ENCODE data around the gene NOS1AP.

The NOS1AP gene

DNA sequence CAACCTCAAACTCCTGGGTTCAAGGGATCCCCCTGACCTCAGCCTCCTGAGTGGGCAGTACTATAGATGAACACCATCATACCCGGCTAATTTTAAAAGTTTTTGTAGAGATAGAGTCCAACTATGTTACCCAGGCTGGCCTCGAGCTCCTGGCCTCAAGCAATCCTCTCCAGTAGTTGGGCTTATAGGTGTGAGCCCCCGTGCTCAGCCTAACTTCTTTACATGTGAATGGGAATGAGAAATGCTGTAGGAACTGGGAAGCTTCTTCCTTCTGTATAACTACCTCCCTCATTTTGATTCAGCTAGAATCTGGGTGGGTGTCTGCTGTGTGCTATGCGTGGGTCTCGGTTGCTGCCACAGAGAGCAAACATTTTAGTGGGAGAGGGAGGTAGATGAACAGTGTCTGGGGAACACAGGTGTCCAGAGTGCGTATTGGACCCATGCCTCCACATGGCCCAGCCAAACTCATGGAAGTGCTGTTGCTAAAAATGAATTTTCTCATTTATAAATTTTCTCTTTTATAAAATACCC, 150.6 kb downstream of the NOS1AP start:
- Mint-ChIP-seq H3K9me3 (no peaks in the 10 kb centered on the region), H3K36me3 (ENCODE audit: low read depth) (no peaks in the 10 kb centered on the region), H3K4me1 (no peaks in the 10 kb centered on the region), H3K27ac (no peak overlapping the region), H3K27me3 (peaks cover 19% of the 10 kb centered on the region), H3K4me3 (no peak overlapping the region)
- DNase-seq (no peak), ATAC-seq (no peak)

DNA sequence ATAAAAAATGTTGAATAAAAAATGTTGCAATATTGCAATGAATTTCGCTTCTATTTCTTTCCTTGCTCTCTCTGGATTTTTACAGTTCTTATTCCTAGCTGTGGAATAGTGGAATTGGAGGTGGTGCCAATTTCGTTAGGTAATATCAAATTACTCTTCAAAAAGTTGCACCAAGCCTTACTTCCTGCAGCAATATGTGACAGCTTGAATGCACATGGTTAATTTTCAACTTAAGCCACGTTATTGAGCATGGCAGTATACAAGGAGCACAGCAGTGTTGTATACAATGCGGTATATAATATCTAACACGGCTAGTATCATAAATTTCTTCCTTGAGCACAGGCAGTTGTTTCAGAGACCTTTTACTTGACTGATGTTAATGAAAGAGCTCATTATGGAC, 152.5 kb downstream of the NOS1AP start:
- Mint-ChIP-seq H3K27ac (no peak overlapping the region), H3K9me3 (no peaks in the 10 kb centered on the region), H3K27me3 (peaks cover 16% of the 10 kb centered on the region), H3K4me1 (no peaks in the 10 kb centered on the region), H3K36me3 (ENCODE audit: low read depth) (no peaks in the 10 kb centered on the region), H3K4me3 (no peak overlapping the region)
- no peak for ATAC-seq
- no peak for DNase-seq

DNA sequence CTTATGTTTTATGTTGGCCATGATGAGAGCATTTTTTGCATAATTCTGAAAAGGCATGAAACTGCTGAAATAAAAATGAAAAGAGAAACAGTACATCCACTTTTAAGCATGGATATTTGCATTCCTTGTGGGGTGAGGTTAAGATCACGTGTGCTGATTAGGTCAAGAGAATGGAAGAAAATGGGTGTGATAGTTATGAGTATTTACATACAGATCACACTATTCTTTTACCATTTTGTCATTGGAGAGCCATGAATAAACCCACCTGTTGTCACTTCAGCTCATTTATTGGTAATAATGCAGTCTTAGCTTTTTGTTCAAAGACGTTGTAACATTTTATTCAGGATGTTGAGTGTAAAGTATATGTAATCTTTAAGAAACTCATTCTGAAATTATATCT, 153.2 kb downstream of the NOS1AP start:
- Mint-ChIP-seq H3K27me3 (peaks cover 16% of the 10 kb centered on the region), H3K4me3 (no peak overlapping the region), H3K27ac (no peak overlapping the region), H3K36me3 (ENCODE audit: low read depth) (no peaks in the 10 kb centered on the region), H3K9me3 (no peaks in the 10 kb centered on the region), H3K4me1 (no peaks in the 10 kb centered on the region)
- DNase-seq (no peak), ATAC-seq (no peak)

DNA sequence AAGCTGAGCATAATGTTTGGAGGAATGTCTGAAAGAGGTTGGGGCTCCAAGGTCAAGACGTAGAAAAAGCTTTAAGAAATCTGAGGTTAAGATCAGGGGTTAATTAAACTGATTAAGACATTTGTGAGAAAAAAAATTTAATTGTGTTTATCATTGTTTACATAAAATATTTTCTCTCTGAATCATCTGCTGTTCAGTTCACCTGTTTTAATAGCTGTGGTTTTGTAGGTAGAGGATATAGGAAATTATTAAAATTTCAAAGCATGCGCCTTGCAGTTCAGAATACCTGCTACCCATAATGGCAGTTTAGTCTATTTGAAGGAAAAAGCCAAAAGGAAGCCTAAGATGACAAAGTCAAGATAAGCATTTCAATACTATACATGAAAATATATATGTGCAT, 154.0 kb downstream of the NOS1AP start:
- no peak for DNase-seq
- Mint-ChIP-seq H3K4me3 (no peak overlapping the region), H3K9me3 (no peaks in the 10 kb centered on the region), H3K27ac (no peak overlapping the region), H3K4me1 (no peaks in the 10 kb centered on the region), H3K27me3 (peaks cover 16% of the 10 kb centered on the region), H3K36me3 (ENCODE audit: low read depth) (no peaks in the 10 kb centered on the region)
- ATAC-seq: no peak

DNA sequence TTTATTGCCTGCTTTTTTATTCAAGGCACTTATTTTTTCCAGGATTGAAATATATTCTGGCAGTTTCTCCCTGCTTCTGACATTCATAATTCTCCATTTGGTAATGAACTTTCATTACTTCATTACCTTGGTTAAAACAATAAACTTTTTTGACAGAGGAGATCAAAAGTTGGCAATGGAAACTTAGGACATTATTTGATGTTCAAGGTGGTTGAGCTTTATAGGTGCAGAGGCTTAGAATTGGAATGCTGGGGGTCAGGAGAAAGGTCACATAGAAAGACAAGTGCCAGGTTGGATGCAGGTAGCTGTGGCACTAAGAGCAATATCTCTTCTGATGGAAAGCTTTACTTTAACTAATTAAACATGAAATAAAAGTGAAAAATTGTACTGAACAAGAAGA, 154.8 kb downstream of the NOS1AP start:
- no peaks in the 10 kb centered on the region for H3K9me3 Mint-ChIP-seq
- H3K27ac Mint-ChIP-seq: no peak overlapping the region
- peaks cover 16% of the 10 kb centered on the region for H3K27me3 Mint-ChIP-seq
- H3K4me1 Mint-ChIP-seq: no peaks in the 10 kb centered on the region
- ATAC-seq: no peak
- no peaks in the 10 kb centered on the region for H3K36me3 Mint-ChIP-seq (ENCODE audit: low read depth)
- H3K4me3 Mint-ChIP-seq: no peak overlapping the region
- no peak for DNase-seq

DNA sequence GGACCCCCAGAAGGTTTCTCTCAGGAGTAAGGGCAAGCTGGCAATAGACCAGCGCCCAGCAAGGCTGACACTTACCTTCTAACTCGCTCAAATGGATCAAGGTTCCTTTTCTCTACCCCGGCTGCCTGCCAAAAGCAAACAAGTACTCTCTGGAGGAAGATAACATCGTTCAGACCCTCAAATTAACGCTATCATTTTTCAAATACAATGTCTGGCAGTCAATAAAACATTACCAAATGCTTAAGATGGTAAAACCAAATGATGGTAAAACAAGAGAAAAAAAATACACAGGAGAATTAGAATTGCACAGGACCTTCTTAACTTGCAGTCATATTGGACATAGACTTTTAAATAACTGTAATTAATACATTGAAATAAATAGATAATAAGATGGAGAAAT, 159.1 kb downstream of the NOS1AP start:
- Mint-ChIP-seq H3K4me3 (no peak overlapping the region), H3K36me3 (ENCODE audit: low read depth) (no peaks in the 10 kb centered on the region), H3K4me1 (no peaks in the 10 kb centered on the region), H3K27me3 (peaks cover 2% of the 10 kb centered on the region), H3K9me3 (no peaks in the 10 kb centered on the region), H3K27ac (no peak overlapping the region)
- DNase-seq (no peak), ATAC-seq (no peak)

DNA sequence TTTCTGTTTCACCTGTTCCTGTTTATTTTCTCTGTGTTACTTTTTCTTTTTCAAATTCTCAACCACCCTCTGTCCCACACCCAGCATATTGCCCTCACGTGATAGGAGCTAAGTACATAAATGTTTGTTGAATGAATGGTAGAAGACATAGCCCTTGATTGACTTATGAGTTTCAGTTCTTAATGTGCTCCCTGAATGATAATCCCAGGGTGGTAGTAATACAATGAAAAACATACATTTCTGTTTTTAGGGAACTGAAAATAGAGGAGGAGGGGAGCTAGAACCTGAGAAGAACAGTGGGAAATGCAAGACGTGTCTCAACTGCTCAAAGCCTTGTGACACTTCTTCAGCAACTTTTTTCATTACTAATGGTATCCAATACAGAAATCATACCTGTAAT, 160.1 kb downstream of the NOS1AP start:
- Mint-ChIP-seq H3K27ac (no peak overlapping the region), H3K9me3 (no peaks in the 10 kb centered on the region), H3K27me3 (peaks cover 4% of the 10 kb centered on the region), H3K36me3 (ENCODE audit: low read depth) (no peaks in the 10 kb centered on the region), H3K4me3 (no peak overlapping the region), H3K4me1 (no peaks in the 10 kb centered on the region)
- no peak for ATAC-seq
- DNase-seq: no peak

DNA sequence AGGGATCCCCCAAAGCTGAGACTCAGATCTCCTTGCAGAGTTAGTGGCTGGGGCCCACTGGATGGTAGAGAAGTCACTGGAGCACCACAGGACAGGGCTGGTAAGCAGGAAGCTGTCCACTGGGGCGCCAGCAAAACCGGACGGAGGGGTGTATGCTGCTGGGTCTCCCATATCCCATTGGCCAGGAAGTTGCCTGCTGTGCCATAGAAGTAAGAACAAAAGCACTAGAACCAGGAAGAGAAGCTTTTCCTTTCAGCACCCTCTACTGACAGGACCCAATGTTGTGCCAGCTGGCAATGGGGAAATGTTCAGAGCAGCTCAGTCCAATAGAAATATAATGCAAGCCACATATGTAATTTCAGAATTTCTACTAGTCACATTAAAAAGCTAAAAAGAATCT, 160.6 kb downstream of the NOS1AP start:
- ATAC-seq: no peak
- no peaks in the 10 kb centered on the region for H3K9me3 Mint-ChIP-seq
- no peaks in the 10 kb centered on the region for H3K4me1 Mint-ChIP-seq
- DNase-seq: no peak
- no peaks in the 10 kb centered on the region for H3K36me3 Mint-ChIP-seq (ENCODE audit: low read depth)
- H3K27me3 Mint-ChIP-seq: peaks cover 5% of the 10 kb centered on the region
- H3K27ac Mint-ChIP-seq: no peak overlapping the region
- no peak overlapping the region for H3K4me3 Mint-ChIP-seq

DNA sequence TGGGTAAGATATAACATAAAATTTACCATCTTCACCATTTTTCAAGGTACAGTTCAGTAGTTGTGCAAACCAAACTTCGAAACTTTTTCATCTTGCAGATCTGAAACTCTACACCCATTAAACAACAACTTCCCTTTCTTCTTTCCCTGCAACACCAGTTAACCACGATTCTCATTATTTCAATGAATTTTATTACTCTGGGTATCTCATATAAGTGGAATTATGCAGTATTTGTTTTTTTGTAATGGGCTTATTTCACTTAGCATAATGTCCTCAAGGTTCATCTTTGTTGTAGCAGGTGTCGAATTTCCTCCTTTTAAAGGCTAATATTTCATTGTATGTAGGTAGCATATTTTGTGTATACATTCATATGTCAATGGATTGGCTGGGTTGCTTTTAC, 161.0 kb downstream of the NOS1AP start:
- ATAC-seq (no peak), DNase-seq (no peak)
- Mint-ChIP-seq H3K27me3 (peaks cover 5% of the 10 kb centered on the region), H3K27ac (no peak overlapping the region), H3K9me3 (no peaks in the 10 kb centered on the region), H3K4me1 (no peaks in the 10 kb centered on the region), H3K4me3 (no peak overlapping the region), H3K36me3 (ENCODE audit: low read depth) (no peaks in the 10 kb centered on the region)

DNA sequence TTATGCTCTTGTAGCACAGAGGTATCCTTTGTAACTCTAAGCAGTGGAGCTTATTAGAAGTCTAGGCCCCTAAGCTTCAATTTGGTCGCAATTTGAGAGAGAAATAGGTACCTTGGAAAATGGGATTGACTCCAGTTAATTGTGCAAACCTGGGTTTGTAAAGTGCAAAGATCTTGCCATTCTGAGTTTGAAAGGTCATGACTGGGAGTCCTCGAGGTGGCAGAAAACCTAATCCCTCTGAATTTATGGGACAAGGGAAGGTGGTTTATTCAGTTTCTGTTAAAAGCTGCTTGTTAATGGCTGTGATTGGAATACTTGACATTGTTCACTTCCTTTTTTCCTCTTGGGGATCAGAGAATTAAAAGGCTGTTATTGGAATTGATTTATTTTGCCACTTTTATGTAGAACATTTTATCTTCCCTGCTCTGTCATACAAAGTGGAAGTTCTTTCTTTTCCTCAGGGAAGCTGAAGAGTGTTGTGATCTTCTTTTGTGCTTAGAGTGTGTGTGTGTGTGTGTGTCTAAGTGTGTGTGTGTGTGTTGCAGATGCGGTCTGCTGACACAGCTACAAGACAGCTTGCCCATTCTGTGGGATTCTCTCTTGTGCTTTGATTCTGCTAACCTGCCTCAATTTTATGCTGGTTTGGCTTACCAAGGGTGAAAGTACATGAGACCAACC, 162.7 kb downstream of the NOS1AP start:
- ATAC-seq (no peak), DNase-seq (no peak)
- Mint-ChIP-seq H3K27ac (no peak overlapping the region), H3K27me3 (peaks cover 12% of the 10 kb centered on the region), H3K36me3 (ENCODE audit: low read depth) (no peaks in the 10 kb centered on the region), H3K4me1 (no peaks in the 10 kb centered on the region), H3K4me3 (no peak overlapping the region), H3K9me3 (no peaks in the 10 kb centered on the region)

DNA sequence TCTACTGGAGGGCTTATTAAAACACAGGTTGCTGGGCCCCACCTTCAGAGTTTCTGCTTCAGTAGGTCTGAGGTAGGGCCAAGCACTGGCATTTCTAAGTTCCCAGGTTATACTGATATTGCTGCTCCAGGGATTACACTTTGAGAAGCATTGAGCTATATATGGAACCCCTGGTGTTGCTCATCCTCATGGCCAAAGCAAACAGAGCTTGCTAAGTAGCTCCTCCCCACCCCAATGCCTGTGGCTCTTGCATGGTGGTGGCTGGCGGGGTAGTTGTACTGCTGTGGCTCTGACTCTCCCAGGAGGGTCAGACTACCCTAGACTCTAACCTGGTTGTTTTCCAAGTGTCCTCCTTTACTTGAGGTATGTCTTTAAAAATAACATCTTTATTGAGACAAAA, 163.6 kb downstream of the NOS1AP start:
- Mint-ChIP-seq H3K36me3 (ENCODE audit: low read depth) (no peaks in the 10 kb centered on the region), H3K27ac (no peak overlapping the region), H3K9me3 (no peaks in the 10 kb centered on the region), H3K27me3 (peaks cover 12% of the 10 kb centered on the region), H3K4me3 (no peak overlapping the region), H3K4me1 (no peaks in the 10 kb centered on the region)
- DNase-seq (no peak), ATAC-seq (no peak)

DNA sequence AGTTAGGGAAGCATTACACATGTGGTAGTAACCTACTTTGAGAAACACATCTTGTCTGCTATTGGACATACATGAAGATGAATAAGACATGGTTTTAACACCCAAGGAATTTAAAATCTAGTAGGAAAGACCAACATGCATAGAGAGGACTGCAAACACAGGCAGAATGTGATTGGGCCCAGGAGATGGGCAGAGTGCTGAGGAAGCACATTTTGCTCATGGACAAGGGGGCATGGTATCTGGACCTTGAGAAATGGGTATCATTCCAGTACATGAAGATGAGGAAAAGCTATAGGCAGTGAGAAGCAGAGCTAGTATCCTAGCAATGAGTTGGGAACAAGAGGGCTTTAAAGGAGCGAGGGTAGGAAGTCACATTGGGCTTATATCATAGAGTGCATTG, 164.4 kb downstream of the NOS1AP start:
- DNase-seq: no peak
- no peak overlapping the region for H3K4me3 Mint-ChIP-seq

DNA sequence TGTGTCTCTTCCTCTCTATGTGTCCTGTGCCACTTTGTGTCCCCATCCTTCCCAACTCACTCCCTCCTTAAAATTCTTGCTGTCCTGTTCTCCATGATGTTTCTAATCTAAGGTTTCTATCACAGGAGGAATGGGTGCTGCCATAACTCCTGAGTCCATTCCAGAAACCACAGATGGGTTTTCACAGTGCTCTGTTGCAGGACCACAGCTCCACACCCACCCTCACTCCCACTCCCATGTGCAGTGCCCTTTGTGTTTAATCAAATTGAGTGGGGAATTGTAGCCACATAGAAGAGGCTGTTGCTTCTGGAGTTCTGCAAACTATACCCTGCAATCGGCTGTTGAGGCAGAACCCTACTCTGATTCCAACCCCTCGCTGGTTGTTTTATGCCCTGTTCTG, 165.1 kb downstream of the NOS1AP start:
- Mint-ChIP-seq H3K9me3 (no peaks in the 10 kb centered on the region), H3K36me3 (ENCODE audit: low read depth) (no peaks in the 10 kb centered on the region), H3K27ac (no peak overlapping the region), H3K27me3 (peaks cover 12% of the 10 kb centered on the region), H3K4me1 (no peaks in the 10 kb centered on the region), H3K4me3 (no peak overlapping the region)
- DNase-seq: no peak
- no peak for ATAC-seq

More for the DNA sequence above, 164.4 kb downstream of the NOS1AP start:
- no peak overlapping the region for H3K27ac Mint-ChIP-seq
- peaks cover 12% of the 10 kb centered on the region for H3K27me3 Mint-ChIP-seq
- H3K9me3 Mint-ChIP-seq: no peaks in the 10 kb centered on the region
- H3K4me1 Mint-ChIP-seq: no peaks in the 10 kb centered on the region
- no peaks in the 10 kb centered on the region for H3K36me3 Mint-ChIP-seq (ENCODE audit: low read depth)
- ATAC-seq: no peak

DNA sequence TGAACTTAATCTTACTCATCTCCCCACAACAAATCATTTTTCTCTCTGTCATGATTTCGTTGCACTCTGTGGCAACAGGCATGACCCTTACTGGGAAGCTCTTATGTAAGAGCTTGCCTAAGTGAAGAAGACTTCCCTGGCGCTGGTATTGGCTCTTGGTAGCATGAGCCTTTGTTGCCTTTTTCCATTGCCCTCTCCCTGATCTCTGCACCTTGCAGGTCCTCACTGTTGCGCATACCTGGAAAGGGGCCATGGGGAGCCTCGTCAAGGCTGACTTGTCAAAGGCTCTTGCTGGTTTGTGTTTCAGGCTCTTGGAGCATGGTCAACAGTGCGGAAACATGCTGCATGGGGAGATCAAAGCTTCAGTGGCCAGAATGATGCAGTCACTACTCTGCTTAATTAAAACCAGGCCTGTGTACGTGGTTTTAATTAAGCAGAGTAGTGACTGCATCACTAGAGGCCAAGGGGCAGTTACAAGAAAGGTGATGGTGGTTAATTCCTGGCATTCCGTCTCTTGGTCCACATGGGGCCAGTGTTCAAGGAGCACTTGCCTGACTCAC, 165.8 kb downstream of the NOS1AP start:
- H3K4me1 Mint-ChIP-seq: no peaks in the 10 kb centered on the region
- H3K27me3 Mint-ChIP-seq: peaks cover 12% of the 10 kb centered on the region
- no peaks in the 10 kb centered on the region for H3K36me3 Mint-ChIP-seq (ENCODE audit: low read depth)
- H3K4me3 Mint-ChIP-seq: no peak overlapping the region
- H3K27ac Mint-ChIP-seq: no peak overlapping the region
- DNase-seq: no peak
- H3K9me3 Mint-ChIP-seq: no peaks in the 10 kb centered on the region
- no peak for ATAC-seq

DNA sequence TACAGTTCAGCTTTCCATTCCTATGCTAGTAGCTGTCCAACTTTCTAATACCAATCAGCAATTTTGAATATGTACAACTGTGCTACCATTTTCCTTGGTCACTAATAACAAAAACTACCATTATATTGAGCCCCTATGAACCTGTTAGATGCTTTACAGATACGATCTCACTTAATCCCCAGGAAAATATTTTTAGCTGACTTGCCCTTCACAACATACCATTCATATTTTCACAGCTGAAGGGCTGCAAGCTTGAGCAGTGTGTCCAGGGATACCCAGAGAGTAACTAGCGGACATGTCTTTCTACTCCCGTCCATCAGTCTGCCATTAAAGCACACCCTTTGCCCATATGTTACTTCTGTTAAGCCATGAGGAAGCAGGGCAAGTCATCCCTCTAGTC, 166.7 kb downstream of the NOS1AP start:
- Mint-ChIP-seq H3K4me1 (no peaks in the 10 kb centered on the region), H3K9me3 (no peaks in the 10 kb centered on the region), H3K27ac (no peak overlapping the region), H3K36me3 (ENCODE audit: low read depth) (no peaks in the 10 kb centered on the region), H3K27me3 (peaks cover 16% of the 10 kb centered on the region), H3K4me3 (no peak overlapping the region)
- ATAC-seq (no peak), DNase-seq (no peak)

DNA sequence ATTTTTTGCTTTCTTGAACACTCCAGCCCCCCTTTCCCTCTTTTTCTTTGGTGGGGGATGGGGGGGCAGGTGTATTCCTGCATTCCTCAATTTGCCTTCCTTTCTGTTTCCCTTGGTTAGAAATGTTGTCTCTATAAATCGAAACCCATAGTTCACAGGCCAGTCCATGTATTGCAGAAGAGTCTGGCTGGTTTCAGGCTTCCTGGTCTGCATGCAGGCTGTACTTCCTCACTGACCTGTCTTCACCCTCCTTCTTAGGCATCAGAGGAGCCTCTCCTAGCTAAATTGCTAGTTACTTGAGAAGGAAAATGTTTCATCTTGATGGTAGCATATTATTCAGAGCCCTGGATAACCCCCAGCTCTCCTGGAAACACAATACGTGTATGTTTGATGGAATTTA, 167.1 kb downstream of the NOS1AP start:
- Mint-ChIP-seq H3K4me1 (no peaks in the 10 kb centered on the region), H3K36me3 (ENCODE audit: low read depth) (no peaks in the 10 kb centered on the region), H3K27ac (no peak overlapping the region), H3K4me3 (no peak overlapping the region), H3K27me3 (peaks cover 16% of the 10 kb centered on the region), H3K9me3 (no peaks in the 10 kb centered on the region)
- DNase-seq (no peak), ATAC-seq (no peak)
